HL-60 (cell line): Measurements from ENCODE around the gene LNPK.

Experiments
- GABPA ChIP-seq: IDR thresholded peaks from 2 replicates; pipeline ENCODE4 v1.6.1; 2012; ENCODE audit warnings: low read depth
- POLR2AphosphoS5 ChIP-seq: IDR thresholded peaks from 2 replicates; pipeline ENCODE4 v1.6.1; 2012; ENCODE audit warnings: low read depth
- TF ChIP-seq, protein P1 (sequence below): IDR thresholded peaks from one replicate; pipeline ENCODE4 v1.5.1; 2011; ENCODE audit warnings: low read length, control low read depth, inconsistent platforms; ENCODE audit not compliant: insufficient read depth

DNA sequence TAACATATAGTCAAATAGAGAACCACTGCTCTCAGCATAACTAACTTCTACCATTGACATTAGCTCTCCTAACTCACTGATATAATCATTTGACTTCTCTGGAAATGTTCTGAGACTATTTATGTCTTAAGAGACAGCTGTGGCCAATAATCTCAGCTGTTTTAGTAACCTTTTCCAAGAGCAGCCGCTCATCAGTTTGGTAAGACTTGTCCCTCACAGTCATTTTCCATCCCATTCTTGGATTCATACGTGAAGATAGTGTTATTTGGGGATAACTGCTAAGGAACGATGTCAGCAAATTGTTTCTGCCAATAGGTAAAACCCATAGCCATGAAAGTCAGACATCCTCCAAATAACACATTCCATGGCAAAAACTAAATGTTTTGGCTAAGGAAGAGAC, 127.8 kb downstream of the LNPK start:
- TF ChIP-seq, protein P1, sequence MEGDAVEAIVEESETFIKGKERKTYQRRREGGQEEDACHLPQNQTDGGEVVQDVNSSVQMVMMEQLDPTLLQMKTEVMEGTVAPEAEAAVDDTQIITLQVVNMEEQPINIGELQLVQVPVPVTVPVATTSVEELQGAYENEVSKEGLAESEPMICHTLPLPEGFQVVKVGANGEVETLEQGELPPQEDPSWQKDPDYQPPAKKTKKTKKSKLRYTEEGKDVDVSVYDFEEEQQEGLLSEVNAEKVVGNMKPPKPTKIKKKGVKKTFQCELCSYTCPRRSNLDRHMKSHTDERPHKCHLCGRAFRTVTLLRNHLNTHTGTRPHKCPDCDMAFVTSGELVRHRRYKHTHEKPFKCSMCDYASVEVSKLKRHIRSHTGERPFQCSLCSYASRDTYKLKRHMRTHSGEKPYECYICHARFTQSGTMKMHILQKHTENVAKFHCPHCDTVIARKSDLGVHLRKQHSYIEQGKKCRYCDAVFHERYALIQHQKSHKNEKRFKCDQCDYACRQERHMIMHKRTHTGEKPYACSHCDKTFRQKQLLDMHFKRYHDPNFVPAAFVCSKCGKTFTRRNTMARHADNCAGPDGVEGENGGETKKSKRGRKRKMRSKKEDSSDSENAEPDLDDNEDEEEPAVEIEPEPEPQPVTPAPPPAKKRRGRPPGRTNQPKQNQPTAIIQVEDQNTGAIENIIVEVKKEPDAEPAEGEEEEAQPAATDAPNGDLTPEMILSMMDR, result no peak
- TF ChIP-seq POLR2AphosphoS5, result no peak
- TF ChIP-seq GABPA, result no peak
